H1 (cell line): ENCODE measurements around the gene TBC1D30. TPM values are rescaled to one million over a fixed set of nuclear protein-coding genes. Genes with fewer than 3 reads are reported as not detected.

ENCODE experiments used
- CTCF ChIA-PET: fragments of 300-600 bp; sonication (Branson Sonifier 250); formaldehyde crosslinking; loops from one replicate; lab custom pipeline; 2021; ENCODE audit not compliant: partially characterized antibody; lab: Charles Lee
- POLR2A ChIA-PET: fragments of 300-600 bp; sonication (Branson Sonifier 250); formaldehyde crosslinking; loops from one replicate; lab custom pipeline; 2021; ENCODE audit warnings: inconsistent platforms; ENCODE audit not compliant: partially characterized antibody; lab: Charles Lee
- DNase-seq, 2 experiments: peaks; one replicate each; pipeline versions ENCODE4 v3.0.0 to v3.0.0-alpha.2; 2010 to 2022; ENCODE audit warnings: low spot score in 2 of 2, low read depth in 1 of 2, mixed read lengths in 1 of 2
- FAIRE-seq: peaks from 2 replicates; lab custom pipeline; 2011; peaks lifted over from hg19 to GRCh38; lab: Jason Lieb, UNC
- H2AFZ ChIP-seq: 2 replicates; pipeline ENCODE4 v1.8.1; 2012; ENCODE audit warnings: low read length, inconsistent platforms
- H2AK5ac ChIP-seq: 2 replicates; pipeline ENCODE4 v1.6.1; 2013; ENCODE audit warnings: low read depth, low read length
- H2BK120ac ChIP-seq: replicated peaks from 2 replicates; pipeline ENCODE3; 2013; ENCODE audit warnings: low read depth, low read length, inconsistent platforms
- H2BK12ac ChIP-seq: 2 replicates; pipeline ENCODE4 v1.6.1; 2013; ENCODE audit warnings: low read depth, low read length
- H2BK15ac ChIP-seq: 2 replicates; pipeline ENCODE4 v1.6.1; 2013; ENCODE audit warnings: low read length
- H2BK20ac ChIP-seq: 2 replicates; pipeline ENCODE4 v1.6.1; 2013; ENCODE audit warnings: low read length
- H2BK5ac ChIP-seq: 2 replicates; pipeline ENCODE4 v1.6.1; 2013; ENCODE audit warnings: low read depth, low read length
- H3K14ac ChIP-seq: 2 replicates; pipeline ENCODE4 v1.6.1; 2013; ENCODE audit warnings: inconsistent platforms; ENCODE audit not compliant: insufficient read length
- H3K18ac ChIP-seq: 2 replicates; pipeline ENCODE4 v1.6.1; 2013; ENCODE audit warnings: low read length; ENCODE audit errors: extremely low read depth
- H3K23ac ChIP-seq: 2 replicates; pipeline ENCODE4 v1.6.1; 2013; ENCODE audit warnings: inconsistent platforms; ENCODE audit not compliant: insufficient read length
- H3K23me2 ChIP-seq: 2 replicates; pipeline ENCODE4 v1.6.1; 2013; ENCODE audit warnings: low read depth, low read length
- H3K27ac ChIP-seq: 2 replicates; pipeline ENCODE4 v1.6.1; 2011; ENCODE audit warnings: low read depth, low read length, inconsistent platforms
- H3K27me3 ChIP-seq, 4 experiments: replicated peaks in 1 of 4; 1 replicate in 1 of 4; 2 replicates in 3 of 4; pipeline versions ENCODE4 v1.6.1 to v1.8.1; 2011 to 2013; ENCODE audit warnings: low read length in 3 of 4, mild to moderate bottlenecking in 3 of 4, inconsistent platforms in 2 of 4, mixed read lengths in 2 of 4, moderate library complexity in 1 of 4; ENCODE audit not compliant: control insufficient read depth in 3 of 4, insufficient read depth in 3 of 4; ENCODE audit errors: extremely low read depth in 1 of 4
- H3K36me3 ChIP-seq, 4 experiments: 2 replicates each; pipeline versions ENCODE4 v1.6.1 to v1.8.1; 2011 to 2013; ENCODE audit warnings: mild to moderate bottlenecking in 4 of 4, low read length in 3 of 4, moderate library complexity in 2 of 4, control low read depth in 1 of 4, inconsistent platforms in 1 of 4; ENCODE audit not compliant: insufficient read depth in 4 of 4, control insufficient read depth in 2 of 4
- H3K4ac ChIP-seq: replicated peaks from 2 replicates; pipeline ENCODE3; 2013; ENCODE audit warnings: low read length, low read depth, mixed read lengths, inconsistent platforms; ENCODE audit not compliant: insufficient read length
- H3K4me1 ChIP-seq, 4 experiments: replicated peaks in 1 of 4; 1 replicate in 1 of 4; 2 replicates in 3 of 4; pipeline versions ENCODE4 v1.6.1 to v1.8.1; 2011 to 2013; ENCODE audit warnings: low read length in 3 of 4, inconsistent platforms in 2 of 4, mixed read lengths in 1 of 4; ENCODE audit not compliant: insufficient read depth in 4 of 4, control insufficient read depth in 3 of 4
- H3K4me2 ChIP-seq, 2 experiments: 2 replicates each; pipeline versions ENCODE4 v1.6.1 to v1.8.1; 2011 to 2013; ENCODE audit warnings: low read depth in 2 of 2, low read length in 2 of 2, control low read depth in 1 of 2, inconsistent platforms in 1 of 2, mild to moderate bottlenecking in 1 of 2; ENCODE audit not compliant: insufficient read depth in 1 of 2
- H3K4me3 ChIP-seq, 4 experiments: fragments of 200-600, 300-600 bp in 1 of 4; sonication (generic), shearing (Covaris generic), sonication (Bioruptor Twin) in 1 of 4; 2 replicates each; pipeline versions ENCODE4 v1.5.1 to v1.8.1; 2011 to 2016; ENCODE audit warnings: low read length in 4 of 4, low read depth in 3 of 4, control low read depth in 2 of 4, inconsistent platforms in 2 of 4, mild to moderate bottlenecking in 2 of 4, mixed read lengths in 1 of 4, moderate library complexity in 1 of 4; ENCODE audit not compliant: insufficient read depth in 2 of 4; ENCODE audit errors: extremely low read depth in 1 of 4
- H3K56ac ChIP-seq: replicated peaks from 2 replicates; pipeline ENCODE3; 2013; ENCODE audit warnings: low read depth, mild to moderate bottlenecking, mixed read lengths, low read length, inconsistent platforms; ENCODE audit not compliant: insufficient read length
- H3K79me1 ChIP-seq: 2 replicates; pipeline ENCODE4 v1.6.1; 2013; ENCODE audit warnings: low read depth, low read length, control low read depth
- H3K79me2 ChIP-seq, 2 experiments: 2 replicates each; pipeline versions ENCODE4 v1.6.1 to v1.8.1; 2012 to 2013; ENCODE audit warnings: low read length in 2 of 2, mild to moderate bottlenecking in 2 of 2, inconsistent platforms in 1 of 2; ENCODE audit not compliant: insufficient read depth in 2 of 2, control insufficient read depth in 1 of 2
- H3K9ac ChIP-seq, 4 experiments: replicated peaks in 1 of 4; 1 replicate in 1 of 4; 2 replicates in 3 of 4; pipeline versions ENCODE4 v1.6.1 to v1.8.1; 2011 to 2013; ENCODE audit warnings: low read depth in 3 of 4, low read length in 3 of 4, control low read depth in 2 of 4, mild to moderate bottlenecking in 2 of 4, moderate library complexity in 2 of 4, inconsistent platforms in 1 of 4; ENCODE audit errors: extremely low read depth in 1 of 4
- H3K9me3 ChIP-seq, 2 experiments: 2 replicates each; pipeline versions ENCODE4 v1.6.1 to v1.8.1; 2012 to 2013; ENCODE audit warnings: mild to moderate bottlenecking in 2 of 2, moderate library complexity in 2 of 2, control low read depth in 1 of 2, inconsistent platforms in 1 of 2, low read depth in 1 of 2, low read length in 1 of 2, mixed read lengths in 1 of 2; ENCODE audit not compliant: insufficient read depth in 2 of 2
- H4K20me1 ChIP-seq, 2 experiments: replicated peaks in 1 of 2; 2 replicates each; pipeline versions ENCODE3 to v1.8.1; 2011 to 2013; ENCODE audit warnings: inconsistent platforms in 2 of 2, low read length in 2 of 2, mild to moderate bottlenecking in 1 of 2; ENCODE audit not compliant: insufficient read depth in 2 of 2, control insufficient read depth in 1 of 2
- H4K5ac ChIP-seq: 2 replicates; pipeline ENCODE4 v1.6.1; 2013; ENCODE audit warnings: low read length, low read depth, mixed read lengths, inconsistent platforms; ENCODE audit not compliant: insufficient read length
- H4K8ac ChIP-seq: 2 replicates; pipeline ENCODE4 v1.8.0; 2013; ENCODE audit warnings: mild to moderate bottlenecking, moderate library complexity, low read length, inconsistent platforms; ENCODE audit not compliant: insufficient read depth; ENCODE audit errors: extremely low read depth
- H4K91ac ChIP-seq: replicated peaks from 2 replicates; pipeline ENCODE3; 2013; ENCODE audit warnings: low read length, mixed read lengths, inconsistent platforms; ENCODE audit not compliant: insufficient read length
- ATF2 ChIP-seq: IDR thresholded peaks from 2 replicates; pipeline ENCODE4 v1.6.1; 2012; ENCODE audit warnings: low read length, inconsistent platforms
- BACH1 ChIP-seq: IDR thresholded peaks from 2 replicates; pipeline ENCODE4 v1.6.1; 2012; ENCODE audit warnings: low read length, improper control_type of control experiment
- CBX8 ChIP-seq: fragments of 300-800, 300-1000 bp; sonication (generic); IDR thresholded peaks from 2 replicates; pipeline ENCODE4 v1.7.1; 2016; ENCODE audit warnings: low read depth, low read length, borderline replicate concordance
- CTCF ChIP-seq, 3 experiments: IDR thresholded peaks; 1 replicate in 2 of 3; 2 replicates in 1 of 3; pipeline versions ENCODE4 v1.5.1 to v1.6.1; 2011; ENCODE audit warnings: low read length in 3 of 3, mild to moderate bottlenecking in 3 of 3, inconsistent platforms in 2 of 3, low read depth in 1 of 3, moderate library complexity in 1 of 3; ENCODE audit not compliant: insufficient read depth in 1 of 3; ENCODE audit errors: control extremely low read depth in 1 of 3
- JUND ChIP-seq: IDR thresholded peaks from 2 replicates; pipeline ENCODE4 v1.6.1; 2011; ENCODE audit warnings: mild to moderate bottlenecking, improper control_type of control experiment, low read length
- KDM5A ChIP-seq: fragments of 200-600 bp; IDR thresholded peaks from 2 replicates; pipeline ENCODE4 v1.7.1; 2012; ENCODE audit warnings: mild to moderate bottlenecking, low read length, inconsistent platforms, mixed read lengths
- MAFK ChIP-seq: IDR thresholded peaks from 2 replicates; pipeline ENCODE4 v1.6.1; 2012; ENCODE audit warnings: low read depth, mild to moderate bottlenecking, improper control_type of control experiment, low read length
- MAX ChIP-seq: IDR thresholded peaks from 2 replicates; pipeline ENCODE4 v1.6.1; 2012; ENCODE audit warnings: inconsistent platforms
- WGBS, 2 experiments: shearing (Covaris generic) in 1 of 2; methylation state at CpG; one replicate each; pipeline versions ENCODE4 v1.1.6 to v1.1.7; 2013 to 2015; ENCODE audit warnings: low lambda C conversion rate in 2 of 2, mixed read lengths in 2 of 2, inconsistent platforms in 1 of 2, low coverage in 1 of 2, missing lambda C conversion rate in 1 of 2; ENCODE audit not compliant: insufficient replicate concordance in 2 of 2, insufficient coverage in 1 of 2, insufficient read length in 1 of 2; ENCODE audit errors: extremely low coverage in 1 of 2, missing lambda C conversion rate in 1 of 2; 5-methylcytosine and 5-hydroxymethylcytosine counted together
- polyA plus RNA-seq, 7 experiments: library from polyadenylated mRNA; depleted of rRNA in 3 of 7; stranded (reverse) in 5 of 7; unstranded in 2 of 7; fragments of >200 nt in 5 of 7; fragments of 200-250 nt in 2 of 7; gene quantifications; 1 replicate in 5 of 7; 2 replicates in 1 of 7; 4 replicates in 1 of 7; pipeline versions ENCODE4 v1.2.1 to v1.2.3, GENCODE V29; 2011 to 2013; ENCODE audit warnings: missing spikeins in 2 of 7, mixed read lengths in 2 of 7
- total RNA-seq: library from RNA; stranded (reverse); fragmentation: NEBNext Ultra II Directional; extraction: Animal tissue kit (Norgen Biotek cat#: 25700); gene quantifications from 2 replicates; pipeline ENCODE4 v1.2.1, GENCODE V29; 2021

The TBC1D30 gene
- total and polyA plus RNA-seq, 2 of the 8 experiments (the other 6 are each of a cell fraction or from before 2014, with no cell fraction given), result 2.8 to 5.5 TPM

GRCh38 chr12:64796205-64796845 lies 28.1 kb upstream of the TBC1D30 start:
- H3K4ac ChIP-seq, result no peak overlapping the region
- H2AK5ac ChIP-seq, result no peak overlapping the region
- H4K8ac ChIP-seq, result no peak overlapping the region
- peaks cover 0 to 3% (median 0%) of the 10 kb centered on the region in 4 experiments; a peak in 1 of 7 replicates for H3K4me1 ChIP-seq
- no peak overlapping the region for H2BK20ac ChIP-seq
- no peaks in the 10 kb centered on the region for H3K36me3 ChIP-seq
- no peaks in the 10 kb centered on the region for H3K9me3 ChIP-seq
- peaks cover 1% of the 10 kb centered on the region; the same call in 1 of the 2 replicates for H3K23me2 ChIP-seq
- FAIRE-seq, result peak; percentile 83
- no peaks in the 10 kb centered on the region for H3K79me2 ChIP-seq
- no peak overlapping the region for H2AFZ ChIP-seq
- no peak overlapping the region for H2BK5ac ChIP-seq
- no peak overlapping the region for H3K18ac ChIP-seq
- H2BK15ac ChIP-seq, result no peak overlapping the region
- H3K56ac ChIP-seq, result no peak overlapping the region
- H2BK12ac ChIP-seq, result no peak overlapping the region
- POLR2A ChIA-PET, result interaction anchor here (0.6 to 1.0 kb wide), 3 partner anchors 16 to 29 kb away, joined by 3 read pairs; no protein-coding TSS in a partner anchor
- H4K91ac ChIP-seq, result no peak overlapping the region
- H3K79me1 ChIP-seq, result no peaks in the 10 kb centered on the region; the same call in 1 of the 2 replicates
- no peak overlapping the region for H3K4me3 ChIP-seq
- no peak overlapping the region for H4K5ac ChIP-seq
- H3K9ac ChIP-seq, result no peak overlapping the region
- CTCF ChIA-PET, result interaction anchor here (0.7 to 4.6 kb wide), 32 partner anchors 9 to 1741 kb away, joined by 3 to 34 read pairs (median 4); partner anchors contain the start of genes GNS and WIF1
- H3K4me2 ChIP-seq, result no peak overlapping the region
- H3K23ac ChIP-seq, result no peak overlapping the region
- H2BK120ac ChIP-seq, result no peak overlapping the region
- H4K20me1 ChIP-seq, result no peaks in the 10 kb centered on the region
- H3K27me3 ChIP-seq, result no peaks in the 10 kb centered on the region
- peak in 1 of 2 experiments; percentile 58 for DNase-seq
- H3K14ac ChIP-seq, result no peak overlapping the region
- H3K27ac ChIP-seq, result no peak overlapping the region
- WGBS, 2 experiments, result 58% methylated on average over 5 of the region's 5 CpGs; no CpG with 5 or more reads in 1 of the 2 experiments
- TF ChIP-seq MAFK, result peak; percentile 88
- no peak for TF ChIP-seq CBX8
- no peak for TF ChIP-seq MAX
- TF ChIP-seq KDM5A, result no peak
- TF ChIP-seq ATF2, result no peak
- TF ChIP-seq BACH1, result peak; percentile 92
- peak in 2 of 3 experiments; percentile 65; a peak in 2 of 4 replicates for TF ChIP-seq CTCF (IDR thresholded peaks at IDR 0.05; ENCODE audit: control extremely low read depth in 1 of 3, insufficient read depth in 1 of 3, low read depth in 1 of 3, low read length in 3 of 3)
- peak; percentile 44; the same call in 1 of the 2 replicates for TF ChIP-seq JUND
